CD14-positive monocyte (primary cell): ENCODE results near the gene PAPPA. TPM values are rescaled to one million over a fixed set of nuclear protein-coding genes. Genes with fewer than 3 reads are reported as not detected.

Experiments
- DNase-seq, 3 donors: peaks; one replicate each; pipeline ENCODE4 v3.0.0-alpha.2; 2011 to 2022
- H2AFZ ChIP-seq: 2 replicates; pipeline ENCODE4 v1.6.0; 2012; ENCODE audit warnings: mild to moderate bottlenecking, low read depth, low read length, inconsistent platforms; ENCODE audit not compliant: insufficient read depth, poor library complexity, severe bottlenecking
- H3K27ac ChIP-seq, 2 donors: 1 replicate in 1 of 2; 2 replicates in 1 of 2; pipeline ENCODE4 v1.5.1; 2012 to 2013; ENCODE audit warnings: low read length in 2 of 2, control low read depth in 1 of 2, inconsistent platforms in 1 of 2, low read depth in 1 of 2, mild to moderate bottlenecking in 1 of 2
- H3K27me3 ChIP-seq, 2 donors: one replicate each; pipeline versions ENCODE4 v1.6.0 to v1.6.1; 2011 to 2013; ENCODE audit warnings: low read length in 2 of 2; ENCODE audit not compliant: control insufficient read depth in 2 of 2, insufficient read depth in 2 of 2
- H3K36me3 ChIP-seq, 2 donors: replicated peaks in 1 of 2; 1 replicate in 1 of 2; 2 replicates in 1 of 2; pipeline versions ENCODE4 v1.5.1 to v1.6.1; 2012 to 2013; ENCODE audit warnings: low read length in 2 of 2, control low read depth in 1 of 2, inconsistent platforms in 1 of 2, mild to moderate bottlenecking in 1 of 2; ENCODE audit not compliant: insufficient read depth in 2 of 2, control insufficient read depth in 1 of 2
- H3K4me1 ChIP-seq, 2 donors: 1 replicate in 1 of 2; 2 replicates in 1 of 2; pipeline versions ENCODE4 v1.5.1 to v1.6.1; 2012 to 2013; ENCODE audit warnings: low read length in 2 of 2, control low read depth in 1 of 2, inconsistent platforms in 1 of 2, mild to moderate bottlenecking in 1 of 2, moderate library complexity in 1 of 2; ENCODE audit not compliant: insufficient read depth in 2 of 2, control insufficient read depth in 1 of 2
- H3K4me2 ChIP-seq: replicated peaks from 2 replicates; pipeline ENCODE3; 2012; ENCODE audit warnings: low read length, moderate library complexity, mild to moderate bottlenecking; ENCODE audit not compliant: poor library complexity, severe bottlenecking; ENCODE audit errors: extremely low read depth
- H3K4me3 ChIP-seq, 3 experiments: fragments of 200-600 bp in 1 of 3; sonication (generic) in 1 of 3; replicated peaks in 1 of 3; 1 replicate in 2 of 3; 2 replicates in 1 of 3; pipeline ENCODE4 v1.5.1; 2011 to 2013; ENCODE audit warnings: low read length in 3 of 3, mild to moderate bottlenecking in 3 of 3, control low read depth in 2 of 3, low read depth in 2 of 3, inconsistent platforms in 1 of 3, moderate library complexity in 1 of 3
- H3K79me2 ChIP-seq: 2 replicates; pipeline ENCODE4 v1.6.0; 2012; ENCODE audit warnings: mild to moderate bottlenecking, control low read depth, inconsistent platforms, low read length, moderate library complexity; ENCODE audit not compliant: insufficient read depth
- H3K9ac ChIP-seq: 2 replicates; pipeline ENCODE4 v1.6.0; 2017; ENCODE audit warnings: low read length, mild to moderate bottlenecking; ENCODE audit not compliant: insufficient read depth, poor library complexity, severe bottlenecking
- H3K9me3 ChIP-seq, 2 donors: replicated peaks in 1 of 2; 1 replicate in 1 of 2; 2 replicates in 1 of 2; pipeline versions ENCODE4 v1.5.1 to v1.6.1; 2012 to 2013; ENCODE audit warnings: low read length in 2 of 2, control low read depth in 1 of 2; ENCODE audit not compliant: control insufficient read depth in 1 of 2, insufficient read depth in 1 of 2
- H4K20me1 ChIP-seq: 2 replicates; pipeline ENCODE4 v1.6.0; 2012; ENCODE audit warnings: mild to moderate bottlenecking, low read length, control low read depth, moderate library complexity; ENCODE audit not compliant: insufficient read depth
- H3K27ac Mint-ChIP-seq, 7 donors: one replicate each; pipeline ENCODE4 v1.8.0; 2020; ENCODE audit warnings: mild to moderate bottlenecking in 7 of 7, mixed read lengths in 7 of 7, moderate library complexity in 6 of 7, inconsistent platforms in 2 of 7
- H3K27me3 Mint-ChIP-seq, 3 donors: one replicate each; pipeline ENCODE4 v1.8.0; 2021 to 2022; ENCODE audit warnings: low read depth in 3 of 3, mild to moderate bottlenecking in 3 of 3, mixed read lengths in 3 of 3, moderate library complexity in 3 of 3, inconsistent platforms in 1 of 3
- H3K36me3 Mint-ChIP-seq, 2 donors: one replicate each; pipeline ENCODE4 v1.8.0; 2020; ENCODE audit warnings: mixed read lengths in 2 of 2, inconsistent platforms in 1 of 2, mild to moderate bottlenecking in 1 of 2
- H3K4me1 Mint-ChIP-seq: one replicate; pipeline ENCODE4 v1.8.0; 2020; ENCODE audit warnings: mild to moderate bottlenecking, mixed read lengths
- H3K4me3 Mint-ChIP-seq, 2 donors: one replicate each; pipeline ENCODE4 v1.8.0; 2020; ENCODE audit warnings: mild to moderate bottlenecking in 2 of 2, mixed read lengths in 2 of 2, moderate library complexity in 1 of 2
- H3K9me3 Mint-ChIP-seq, 7 donors: one replicate each; pipeline ENCODE4 v1.8.0; 2020 to 2022; ENCODE audit warnings: mixed read lengths in 7 of 7, mild to moderate bottlenecking in 6 of 7, moderate library complexity in 6 of 7, inconsistent platforms in 2 of 7
- CTCF ChIP-seq: fragments of 200-600 bp; IDR thresholded peaks from one replicate; pipeline ENCODE4 v1.8.0; 2022; ENCODE audit warnings: antibody characterized with exemption, mild to moderate bottlenecking
- WGBS: methylation state at CpG from one replicate; pipeline ENCODE4 v1.1.5; 2013; ENCODE audit warnings: missing lambda C conversion rate; ENCODE audit not compliant: insufficient coverage; 5-methylcytosine and 5-hydroxymethylcytosine counted together
- intact Hi-C, 2 donors: fragments of 100-400 bp; cut with micrococcal nuclease; formaldehyde crosslinking; loops; one replicate each; pipeline versions ENCODE4 v1.15.0 to v1.15.1; 2023
- polyA plus RNA-seq, 3 donors: library from polyadenylated mRNA; depleted of rRNA in 1 of 3; unstranded in 2 of 3; stranded (reverse) in 1 of 3; fragments of 300-500 nt in 2 of 3; fragments of >200 nt in 1 of 3; fragmentation: Illumina TruSeq in 2 of 3; gene quantifications; 1 replicate in 2 of 3; 2 replicates in 1 of 3; pipeline ENCODE4 v1.2.3, GENCODE V29; 2012 to 2021

Gene PAPPA
- polyA plus RNA-seq, 3 donors: not detected

GRCh38 chr9:116411506-116411905, 257.9 kb downstream of the PAPPA start:
- Mint-ChIP-seq H3K4me1 (no peaks in the 10 kb centered on the region), H3K9me3 (peaks cover 0 to 4% (median 0%) of the 10 kb centered on the region in 7 donors), H3K27me3 (no peaks in the 10 kb centered on the region), H3K4me3 (no peak overlapping the region), H3K36me3 (no peaks in the 10 kb centered on the region), H3K27ac (no peak overlapping the region)
- TF ChIP-seq CTCF: no peak
- H3K4me1 ChIP-seq: no peaks in the 10 kb centered on the region
- H3K4me3 ChIP-seq: no peak overlapping the region
- H3K27ac ChIP-seq: no peak overlapping the region
- H3K36me3 ChIP-seq: no peaks in the 10 kb centered on the region
- no peaks in the 10 kb centered on the region for H3K27me3 ChIP-seq
- no peak for DNase-seq
- no peak overlapping the region for H2AFZ ChIP-seq
- 80% methylated on average over 1 of the region's 1 CpG for WGBS
- H3K4me2 ChIP-seq: no peak overlapping the region
- H3K79me2 ChIP-seq: no peaks in the 10 kb centered on the region
- H3K9me3 ChIP-seq: no peaks in the 10 kb centered on the region
- H3K9ac ChIP-seq: no peak overlapping the region
- H4K20me1 ChIP-seq: no peaks in the 10 kb centered on the region
- intact Hi-C loops: no loop called here

DNA sequence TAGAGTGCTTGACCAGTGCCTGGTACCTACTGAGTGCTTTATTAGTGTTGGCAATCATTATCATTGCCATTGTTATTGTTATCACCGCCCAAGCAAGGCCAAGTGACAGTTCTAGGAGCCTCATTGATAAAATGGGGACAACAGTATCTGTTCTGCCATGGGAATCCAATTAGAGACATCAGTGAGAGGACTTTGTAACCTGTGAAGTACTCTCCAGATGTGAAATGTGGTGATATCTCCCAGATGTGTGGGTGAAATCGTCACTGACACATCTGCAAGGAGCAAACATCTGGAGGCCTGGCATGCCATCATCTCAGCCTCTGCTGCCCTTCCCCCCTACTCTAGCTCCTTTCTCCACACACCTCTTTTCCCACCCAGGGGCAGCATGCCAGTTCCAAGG, 260.8 kb downstream of the PAPPA start:
- H3K36me3 ChIP-seq: no peaks in the 10 kb centered on the region
- no peak overlapping the region for H3K27ac ChIP-seq
- no peaks in the 10 kb centered on the region for H3K79me2 ChIP-seq
- no peaks in the 10 kb centered on the region for H3K9me3 ChIP-seq
- no peaks in the 10 kb centered on the region for H3K4me1 ChIP-seq
- no peaks in the 10 kb centered on the region for H3K27me3 ChIP-seq
- H3K9me3 Mint-ChIP-seq: peaks cover 0 to 3% (median 1%) of the 10 kb centered on the region in 7 donors
- H3K27me3 Mint-ChIP-seq: no peaks in the 10 kb centered on the region
- DNase-seq: no peak
- H3K4me3 Mint-ChIP-seq: no peak overlapping the region
- H3K27ac Mint-ChIP-seq: no peak overlapping the region
- TF ChIP-seq CTCF: no peak
- WGBS: 94% methylated on average over 2 of the region's 2 CpGs
- H3K36me3 Mint-ChIP-seq: no peaks in the 10 kb centered on the region
- H3K4me3 ChIP-seq: no peak overlapping the region
- H3K4me1 Mint-ChIP-seq: no peaks in the 10 kb centered on the region
- H3K4me2 ChIP-seq: no peak overlapping the region
- intact Hi-C loops: no loop called here
- H3K9ac ChIP-seq: no peak overlapping the region
- no peaks in the 10 kb centered on the region for H4K20me1 ChIP-seq
- H2AFZ ChIP-seq: no peak overlapping the region
